Measurements from ENCODE around the gene CDH11. TPM values are rescaled to one million over a fixed set of nuclear protein-coding genes. Genes with fewer than 3 reads are reported as not detected.

The CDH11 gene
- total and polyA plus RNA-seq, 4 donors = 85.0 to 468 (median 141) TPM

- peak in 1 of 6 donors; percentile 48 for DNase-seq (ENCODE audit: low read depth in 4 of 6, low spot score in 6 of 6)
Measured at GRCh38 chr16:65118871-65119270, 3.0 kb downstream of the CDH11 start.

GRCh38 chr16:65117811-65118448 lies 3.9 kb downstream of the CDH11 start:
- Histone ChIP-seq H3K4me3 (ENCODE audit: low read depth, low read length) (peak overlapping the region; percentile 22), H3K9me3 (ENCODE audit: control insufficient read depth, insufficient read depth, low read length) (no peaks in the 10 kb centered on the region), H3K27ac (ENCODE audit: low read depth, low read length) (peak overlapping the region; percentile 58), H3K36me3 (ENCODE audit: control insufficient read depth, insufficient read depth, low read length) (no peaks in the 10 kb centered on the region), H3K4me1 (ENCODE audit: control insufficient read depth, insufficient read depth, low read length) (peaks cover 40% of the 10 kb centered on the region), H3K27me3 (ENCODE audit: control insufficient read depth, insufficient read depth, low read length) (peaks cover 5% of the 10 kb centered on the region)
- 3% methylated on average over 7 of the region's 8 CpGs for WGBS (ENCODE audit: insufficient coverage)
- peak in 3 of 6 donors; percentile 83 to 98 (median 96) for DNase-seq (ENCODE audit: low read depth in 4 of 6, low spot score in 6 of 6)

More at GRCh38 chr16:65118871-65119270, 3.0 kb downstream of the CDH11 start:
- WGBS (ENCODE audit: insufficient coverage) = 18% methylated on average over 5 of the region's 5 CpGs
- Histone ChIP-seq H3K36me3 (ENCODE audit: control insufficient read depth, insufficient read depth, low read length) (no peaks in the 10 kb centered on the region), H3K27ac (ENCODE audit: low read depth, low read length) (peak overlapping the region; percentile 94), H3K4me3 (ENCODE audit: low read depth, low read length) (peak overlapping the region; percentile 84), H3K4me1 (ENCODE audit: control insufficient read depth, insufficient read depth, low read length) (peaks cover 50% of the 10 kb centered on the region), H3K27me3 (ENCODE audit: control insufficient read depth, insufficient read depth, low read length) (peaks cover 5% of the 10 kb centered on the region), H3K9me3 (ENCODE audit: control insufficient read depth, insufficient read depth, low read length) (no peaks in the 10 kb centered on the region)

DNA sequence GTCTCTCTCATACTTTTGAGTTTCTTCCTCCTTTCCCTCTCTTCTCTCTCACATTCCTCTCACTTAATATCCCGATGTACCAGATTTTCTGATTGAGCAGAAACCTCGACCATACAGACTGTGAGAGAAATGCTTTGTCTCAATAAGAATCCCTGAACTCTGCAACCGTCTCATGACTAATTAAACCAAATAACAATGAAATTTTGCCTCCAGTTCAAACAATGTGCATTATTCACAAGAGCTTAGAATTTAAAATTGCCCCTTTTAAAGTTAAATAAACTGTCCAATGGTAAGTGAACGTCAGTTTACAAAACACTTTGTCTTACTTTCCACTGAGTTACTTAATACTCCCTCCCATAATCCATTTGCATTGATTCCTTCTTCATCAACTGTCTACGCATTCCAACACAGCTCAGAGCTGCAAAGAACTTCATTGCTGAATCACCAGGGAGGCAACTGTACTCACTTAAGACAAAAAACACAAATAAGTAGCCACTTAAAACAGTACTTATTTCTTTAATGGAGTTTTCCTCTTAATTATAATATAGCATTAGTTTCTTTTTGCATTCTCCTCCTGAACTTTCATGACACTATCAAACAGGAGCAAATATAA lies 4.9 kb downstream of the CDH11 start:
- peaks cover 3% of the 10 kb centered on the region for H3K27me3 ChIP-seq (ENCODE audit: control insufficient read depth, insufficient read depth, low read length)
- no peak overlapping the region for H3K27ac ChIP-seq (ENCODE audit: low read depth, low read length)
- H3K4me1 ChIP-seq (ENCODE audit: control insufficient read depth, insufficient read depth, low read length) = peaks cover 31% of the 10 kb centered on the region
- H3K4me3 ChIP-seq (ENCODE audit: low read depth, low read length) = no peak overlapping the region
- H3K36me3 ChIP-seq (ENCODE audit: control insufficient read depth, insufficient read depth, low read length) = no peaks in the 10 kb centered on the region
- H3K9me3 ChIP-seq (ENCODE audit: control insufficient read depth, insufficient read depth, low read length) = no peaks in the 10 kb centered on the region
- WGBS (ENCODE audit: insufficient coverage) = 46% methylated on average over 3 of the region's 5 CpGs
- DNase-seq (ENCODE audit: low read depth in 4 of 6, low spot score in 6 of 6) = peak in 1 of 6 donors; percentile 48

DNA sequence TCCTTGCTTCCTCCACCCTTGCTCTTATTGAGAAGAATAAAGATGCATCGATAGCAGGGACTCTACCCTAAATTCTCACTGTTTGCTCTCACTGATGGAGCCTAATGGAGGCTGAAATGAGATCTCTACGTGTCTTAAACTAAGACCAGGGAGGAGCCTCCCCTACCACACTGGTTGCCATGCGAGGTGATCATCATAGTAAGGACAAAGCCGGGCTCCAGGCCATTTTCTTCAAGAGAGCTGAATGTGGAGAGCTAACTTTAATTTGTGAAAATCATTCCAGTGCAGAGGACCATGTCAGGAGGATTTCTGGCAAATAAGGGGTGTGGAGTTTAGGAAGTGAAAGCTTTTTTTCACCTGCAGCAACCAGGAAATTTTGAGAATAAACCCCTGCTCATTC lies 5.6 kb downstream of the CDH11 start:
- Histone ChIP-seq H3K9me3 (ENCODE audit: control insufficient read depth, insufficient read depth, low read length) (no peaks in the 10 kb centered on the region), H3K27me3 (ENCODE audit: control insufficient read depth, insufficient read depth, low read length) (no peaks in the 10 kb centered on the region), H3K4me3 (ENCODE audit: low read depth, low read length) (no peak overlapping the region), H3K36me3 (ENCODE audit: control insufficient read depth, insufficient read depth, low read length) (no peaks in the 10 kb centered on the region), H3K4me1 (ENCODE audit: control insufficient read depth, insufficient read depth, low read length) (peaks cover 29% of the 10 kb centered on the region), H3K27ac (ENCODE audit: low read depth, low read length) (peak overlapping the region; percentile 29)
- DNase-seq (ENCODE audit: low read depth in 4 of 6, low spot score in 6 of 6) = peak in 1 of 6 donors; percentile 37
- WGBS (ENCODE audit: insufficient coverage) = 100% methylated on average over 2 of the region's 4 CpGs

DNA sequence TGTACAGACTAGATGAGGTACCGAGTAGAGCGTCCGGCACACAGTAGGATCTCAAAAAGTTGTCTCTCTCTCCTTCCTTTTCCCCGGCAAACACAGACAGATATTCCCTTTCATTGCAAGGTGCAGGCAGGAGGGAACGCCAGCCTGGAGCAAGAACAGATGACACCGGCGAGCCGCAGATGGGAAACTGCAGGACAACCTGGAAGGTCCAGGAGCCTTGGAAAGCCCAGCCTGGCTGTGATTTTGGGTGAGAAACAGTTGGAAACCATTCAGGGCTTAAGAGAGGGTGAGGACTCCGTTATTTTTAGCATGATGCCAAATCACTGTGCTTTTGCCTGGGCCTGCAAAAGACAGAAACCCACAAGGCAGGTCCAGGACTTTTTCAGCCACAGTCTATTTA lies 7.3 kb downstream of the CDH11 start:
- H3K27ac ChIP-seq (ENCODE audit: low read depth, low read length) = no peak overlapping the region
- no peak overlapping the region for H3K4me3 ChIP-seq (ENCODE audit: low read depth, low read length)
- H3K27me3 ChIP-seq (ENCODE audit: control insufficient read depth, insufficient read depth, low read length) = no peaks in the 10 kb centered on the region
- 43% methylated on average over 5 of the region's 9 CpGs for WGBS (ENCODE audit: insufficient coverage)
- no peaks in the 10 kb centered on the region for H3K9me3 ChIP-seq (ENCODE audit: control insufficient read depth, insufficient read depth, low read length)
- peak in 2 of 6 donors; percentile 16 to 76 for DNase-seq (ENCODE audit: low read depth in 4 of 6, low spot score in 6 of 6)
- peaks cover 23% of the 10 kb centered on the region for H3K4me1 ChIP-seq (ENCODE audit: control insufficient read depth, insufficient read depth, low read length)
- no peaks in the 10 kb centered on the region for H3K36me3 ChIP-seq (ENCODE audit: control insufficient read depth, insufficient read depth, low read length)

DNA sequence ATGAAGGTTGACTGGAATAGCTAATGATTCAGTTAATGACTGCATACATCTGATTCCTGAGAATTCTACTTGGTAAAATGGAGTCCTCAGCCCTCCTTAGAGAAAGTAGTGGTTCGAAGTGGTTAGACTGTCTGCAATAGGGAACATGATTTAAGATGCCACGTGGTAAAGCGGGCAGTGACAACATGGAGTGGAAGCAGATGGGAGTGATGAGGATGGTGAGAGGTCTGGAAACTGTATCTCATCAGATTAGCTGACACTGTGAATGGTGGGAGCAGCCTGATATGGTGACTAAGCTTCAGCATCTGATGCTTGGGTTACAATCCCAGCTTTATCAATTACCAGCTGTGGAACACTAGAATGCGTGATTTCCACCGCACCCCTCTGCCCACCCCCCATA lies 8.4 kb downstream of the CDH11 start:
- H3K36me3 ChIP-seq (ENCODE audit: control insufficient read depth, insufficient read depth, low read length) = no peaks in the 10 kb centered on the region
- H3K27me3 ChIP-seq (ENCODE audit: control insufficient read depth, insufficient read depth, low read length) = no peaks in the 10 kb centered on the region
- peaks cover 19% of the 10 kb centered on the region for H3K4me1 ChIP-seq (ENCODE audit: control insufficient read depth, insufficient read depth, low read length)
- H3K9me3 ChIP-seq (ENCODE audit: control insufficient read depth, insufficient read depth, low read length) = no peaks in the 10 kb centered on the region
- H3K4me3 ChIP-seq (ENCODE audit: low read depth, low read length) = no peak overlapping the region
- WGBS (ENCODE audit: insufficient coverage) = 88% methylated on average over 3 of the region's 5 CpGs
- DNase-seq (ENCODE audit: low read depth in 4 of 6, low spot score in 6 of 6) = no peak
- H3K27ac ChIP-seq (ENCODE audit: low read depth, low read length) = no peak overlapping the region

- no peak overlapping the region for H3K27ac ChIP-seq (ENCODE audit: low read depth, low read length)
- H3K4me3 ChIP-seq (ENCODE audit: low read depth, low read length) = no peak overlapping the region
- H3K27me3 ChIP-seq (ENCODE audit: control insufficient read depth, insufficient read depth, low read length) = no peaks in the 10 kb centered on the region
- no peaks in the 10 kb centered on the region for H3K36me3 ChIP-seq (ENCODE audit: control insufficient read depth, insufficient read depth, low read length)
- H3K4me1 ChIP-seq (ENCODE audit: control insufficient read depth, insufficient read depth, low read length) = peaks cover 14% of the 10 kb centered on the region
- DNase-seq (ENCODE audit: low read depth in 4 of 6, low spot score in 6 of 6) = peak in 1 of 6 donors; percentile 96
- H3K9me3 ChIP-seq (ENCODE audit: control insufficient read depth, insufficient read depth, low read length) = no peaks in the 10 kb centered on the region
- 55% methylated on average over 5 of the region's 5 CpGs for WGBS (ENCODE audit: insufficient coverage)
Measured at GRCh38 chr16:65111306-65111705, 10.6 kb downstream of the CDH11 start.

DNA sequence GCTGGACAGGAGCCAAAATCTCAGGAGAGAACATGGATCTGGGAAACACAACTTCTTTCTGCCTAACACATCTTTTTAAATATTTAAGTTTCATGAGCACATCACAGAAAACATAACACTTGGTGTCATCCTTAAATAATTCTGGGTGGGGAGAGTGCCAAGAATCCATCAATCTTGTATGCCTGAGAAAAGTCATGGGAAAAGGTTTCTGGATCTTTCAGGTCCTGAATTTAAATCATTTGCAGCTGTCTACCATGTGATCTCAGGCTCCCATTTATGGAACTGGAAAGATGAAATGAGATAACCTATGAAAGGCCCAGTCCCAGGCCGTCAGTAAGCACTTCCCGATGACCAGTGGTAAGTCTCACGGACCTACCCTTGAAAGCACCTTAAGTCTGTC lies 15.1 kb downstream of the CDH11 start:
- Histone ChIP-seq H3K27me3 (ENCODE audit: control insufficient read depth, insufficient read depth, low read length) (no peaks in the 10 kb centered on the region), H3K4me3 (ENCODE audit: low read depth, low read length) (no peak overlapping the region), H3K27ac (ENCODE audit: low read depth, low read length) (no peak overlapping the region), H3K36me3 (ENCODE audit: control insufficient read depth, insufficient read depth, low read length) (no peaks in the 10 kb centered on the region), H3K9me3 (ENCODE audit: control insufficient read depth, insufficient read depth, low read length) (no peaks in the 10 kb centered on the region), H3K4me1 (ENCODE audit: control insufficient read depth, insufficient read depth, low read length) (no peaks in the 10 kb centered on the region)
- no CpG with 5 or more reads among the region's 3 CpGs for WGBS (ENCODE audit: insufficient coverage)
- DNase-seq (ENCODE audit: low read depth in 4 of 6, low spot score in 6 of 6) = peak in 1 of 6 donors; percentile 56

DNA sequence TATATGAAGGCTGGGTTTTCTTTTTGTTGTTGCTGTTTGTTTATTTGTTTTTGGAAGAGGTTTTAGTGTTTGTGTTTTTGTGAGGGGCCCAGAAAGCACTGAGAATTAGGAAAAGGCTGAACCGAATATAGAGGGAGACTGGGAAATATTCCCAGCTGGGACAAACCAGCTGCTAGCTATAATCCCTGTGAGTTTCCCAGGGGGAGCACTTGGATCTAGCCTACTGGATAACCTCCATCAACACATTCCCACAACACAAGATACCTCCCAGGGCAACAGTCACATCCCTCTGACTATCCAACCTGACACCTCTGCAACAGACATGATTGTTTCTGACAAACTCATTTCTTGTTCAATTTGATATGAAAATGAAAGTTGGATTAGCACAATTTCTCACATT lies 16.7 kb downstream of the CDH11 start:
- Histone ChIP-seq H3K4me3 (ENCODE audit: low read depth, low read length) (no peak overlapping the region), H3K36me3 (ENCODE audit: control insufficient read depth, insufficient read depth, low read length) (no peaks in the 10 kb centered on the region), H3K4me1 (ENCODE audit: control insufficient read depth, insufficient read depth, low read length) (no peaks in the 10 kb centered on the region), H3K27ac (ENCODE audit: low read depth, low read length) (no peak overlapping the region), H3K9me3 (ENCODE audit: control insufficient read depth, insufficient read depth, low read length) (no peaks in the 10 kb centered on the region), H3K27me3 (ENCODE audit: control insufficient read depth, insufficient read depth, low read length) (no peaks in the 10 kb centered on the region)
- WGBS (ENCODE audit: insufficient coverage) = 30% methylated on average over 1 of the region's 1 CpG
- DNase-seq (ENCODE audit: low read depth in 4 of 6, low spot score in 6 of 6) = peak in 1 of 6 donors; percentile 51

DNA sequence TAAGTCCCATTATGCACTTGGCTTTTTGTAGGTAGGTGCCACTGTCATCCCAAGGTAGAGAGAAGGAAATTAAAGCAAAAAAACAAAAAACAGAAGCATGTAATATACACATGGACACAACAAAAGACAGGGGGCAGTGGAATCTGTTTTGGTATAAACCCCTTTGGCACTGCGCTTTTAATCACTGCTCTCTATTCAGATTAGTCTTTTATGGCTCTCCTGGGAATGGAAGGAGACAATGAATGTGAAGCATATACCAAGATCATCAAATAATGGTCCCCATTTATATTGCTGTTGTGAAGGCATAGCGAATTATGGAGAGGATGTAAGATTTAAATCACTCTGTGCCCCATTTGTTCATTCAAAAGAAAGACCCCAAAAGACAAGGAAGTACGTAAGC lies 17.4 kb downstream of the CDH11 start:
- Histone ChIP-seq H3K36me3 (ENCODE audit: control insufficient read depth, insufficient read depth, low read length) (no peaks in the 10 kb centered on the region), H3K4me3 (ENCODE audit: low read depth, low read length) (no peak overlapping the region), H3K9me3 (ENCODE audit: control insufficient read depth, insufficient read depth, low read length) (no peaks in the 10 kb centered on the region), H3K27ac (ENCODE audit: low read depth, low read length) (no peak overlapping the region), H3K27me3 (ENCODE audit: control insufficient read depth, insufficient read depth, low read length) (no peaks in the 10 kb centered on the region), H3K4me1 (ENCODE audit: control insufficient read depth, insufficient read depth, low read length) (no peaks in the 10 kb centered on the region)
- no CpG with 5 or more reads among the region's 3 CpGs for WGBS (ENCODE audit: insufficient coverage)
- peak in 1 of 6 donors; percentile 68 for DNase-seq (ENCODE audit: low read depth in 4 of 6, low spot score in 6 of 6)

Data from spinal cord (tissue), 10 donors.